K562 (cell line): Measurements from ENCODE around the gene HS6ST1. TPM values are rescaled to one million over a fixed set of nuclear protein-coding genes. Genes with fewer than 3 reads are reported as not detected.

Source experiments
- ATAC-seq: fragments of 200-7000 bp; cut with Tn5 transposase; 3 replicates; pipeline ENCODE4 v1.9.1; 2020; ENCODE audit warnings: moderate library complexity
- BruUV-seq: library from RNA; stranded (reverse); fragments of 400-500 nt; replicated peaks from 2 replicates; lab custom pipeline; 2021; lab: Mats Ljungman, UMichigan
- CTCF ChIA-PET: fragments of 300-600 bp; formaldehyde crosslinking; extraction: SDS; loops from one replicate; lab custom pipeline; 2021; ENCODE audit warnings: low intra/inter-chr PET ratio; lab: Yijun Ruan, JAX
- POLR2A ChIA-PET: fragments of 300-600, 350-650 bp; sonication (Branson Sonifier 250); formaldehyde crosslinking; extraction: SDS; loops from one replicate; lab custom pipeline; 2021; ENCODE audit warnings: antibody characterized with exemption, inconsistent platforms; lab: Yijun Ruan, JAX
- DNase-seq, 4 experiments: peaks; one replicate each; pipeline versions ENCODE4 v3.0.0 to v3.0.0-alpha.2; 2011 to 2018; ENCODE audit warnings: low spot score in 3 of 4, mixed read lengths in 3 of 4; ENCODE audit errors: extremely low read depth in 1 of 4
- FAIRE-seq: peaks from 2 replicates; lab custom pipeline; 2011; peaks lifted over from hg19 to GRCh38; lab: Jason Lieb, UNC
- H2AFZ ChIP-seq: 2 replicates; pipeline ENCODE4 v1.6.0; 2011; ENCODE audit warnings: low read depth, low read length, control low read depth, inconsistent platforms
- H3K27ac ChIP-seq: fragments of 200-600 bp; 3 replicates; pipeline ENCODE4 v1.8.0; 2011; ENCODE audit warnings: low read depth, mild to moderate bottlenecking, control low read depth, inconsistent platforms, low read length, moderate library complexity, mixed read lengths; ENCODE audit errors: extremely low read depth
- H3K27me3 ChIP-seq, 2 experiments: fragments of 300-600 bp in 1 of 2; 2 replicates in 1 of 2; 3 replicates in 1 of 2; pipeline versions ENCODE4 v1.6.0 to v1.8.0; 2011; ENCODE audit warnings: inconsistent platforms in 2 of 2, low read length in 2 of 2, mild to moderate bottlenecking in 1 of 2, mixed read lengths in 1 of 2, moderate library complexity in 1 of 2; ENCODE audit not compliant: control insufficient read depth in 2 of 2, insufficient read depth in 2 of 2
- H3K36me3 ChIP-seq: fragments of 300-600 bp; 3 replicates; pipeline ENCODE4 v1.8.0; 2011; ENCODE audit warnings: mild to moderate bottlenecking, low read length, inconsistent platforms; ENCODE audit not compliant: control insufficient read depth, insufficient read depth
- H3K4me1 ChIP-seq, 2 experiments: fragments of 200-600 bp in 1 of 2; replicated peaks in 1 of 2; 2 replicates in 1 of 2; 3 replicates in 1 of 2; pipeline versions ENCODE4 v1.5.1 to v1.8.0; 2011; ENCODE audit warnings: inconsistent platforms in 2 of 2, low read length in 2 of 2, mild to moderate bottlenecking in 1 of 2, mixed read lengths in 1 of 2, moderate library complexity in 1 of 2; ENCODE audit not compliant: control insufficient read depth in 2 of 2, insufficient read depth in 2 of 2
- H3K4me2 ChIP-seq: 2 replicates; pipeline ENCODE4 v1.6.1; 2011; ENCODE audit warnings: low read length, control low read depth, inconsistent platforms, mixed read lengths; ENCODE audit not compliant: insufficient read depth
- H3K4me3 ChIP-seq: fragments of 200-600 bp; sonication (generic), shearing (Covaris generic); 2 replicates; pipeline ENCODE4 v1.5.1; 2016; ENCODE audit warnings: control low read depth, inconsistent platforms
- H3K79me2 ChIP-seq: fragments of 200-600 bp; 3 replicates; pipeline ENCODE4 v1.8.0; 2011; ENCODE audit warnings: low read length, inconsistent platforms; ENCODE audit not compliant: control insufficient read depth, insufficient read depth
- H3K9ac ChIP-seq, 2 experiments: 2 replicates each; pipeline versions ENCODE4 v1.6.0 to v1.6.1; 2011; ENCODE audit warnings: low read depth in 2 of 2, low read length in 2 of 2, control low read depth in 1 of 2, inconsistent platforms in 1 of 2, mild to moderate bottlenecking in 1 of 2, mixed read lengths in 1 of 2; ENCODE audit not compliant: insufficient read depth in 1 of 2
- H3K9me1 ChIP-seq: one replicate; pipeline ENCODE4 v1.6.0; 2011; ENCODE audit warnings: inconsistent platforms, mild to moderate bottlenecking, low read length, moderate library complexity; ENCODE audit not compliant: control insufficient read depth, insufficient read depth
- H3K9me3 ChIP-seq: replicated peaks from 2 replicates; pipeline ENCODE4 v1.5.1; 2011; ENCODE audit warnings: low read depth, low read length, inconsistent platforms; ENCODE audit not compliant: control insufficient read depth, insufficient read depth
- H4K20me1 ChIP-seq: replicated peaks from 2 replicates; pipeline ENCODE4 v1.6.1; 2011; ENCODE audit warnings: low read length, inconsistent platforms, mixed read lengths; ENCODE audit not compliant: control insufficient read depth, insufficient read depth
- ARHGAP35 ChIP-seq: fragments of 450-650 bp; IDR thresholded peaks from 2 replicates; pipeline ENCODE4 v1.6.1; 2018; ENCODE audit not compliant: partially characterized antibody
- FOS ChIP-seq: IDR thresholded peaks from 3 replicates; pipeline ENCODE4 v1.6.1; 2011; ENCODE audit not compliant: insufficient read length; ENCODE audit errors: extremely low read depth
- GTF2A2 ChIP-seq: IDR thresholded peaks from 2 replicates; pipeline ENCODE4 v1.6.1; 2016; ENCODE audit warnings: mild to moderate bottlenecking, missing genetic modification characterization, missing compliant biosample characterization
- GTF2F1 ChIP-seq: IDR thresholded peaks from 2 replicates; pipeline ENCODE4 v1.6.1; 2011; ENCODE audit warnings: low read depth, low read length, improper control_type of control experiment
- HMG20B ChIP-seq: fragments of 250-450 bp; sonication (Bioruptor Pico); IDR thresholded peaks from 2 replicates; pipeline ENCODE4 v1.5.0; 2021; ENCODE audit warnings: mild to moderate bottlenecking
- MAFG ChIP-seq: fragments of 450-650 bp; conservative IDR thresholded peaks from 2 replicates; pipeline ENCODE4 v1.6.1; 2016; ENCODE audit warnings: missing genetic modification characterization, missing compliant biosample characterization
- NEUROD1 ChIP-seq: fragments of 150-350 bp; IDR thresholded peaks from 2 replicates; pipeline ENCODE4 v1.6.1; 2014; ENCODE audit warnings: borderline replicate concordance, low read length, low read depth; ENCODE audit not compliant: partially characterized antibody
- NFIX ChIP-seq: fragments of 250-450 bp; sonication (Bioruptor Pico); IDR thresholded peaks from 2 replicates; pipeline ENCODE4 v1.4.0; 2020; ENCODE audit warnings: low read depth, mild to moderate bottlenecking, moderate library complexity
- ZFP30 ChIP-seq: fragments of 250-450 bp; sonication (Bioruptor Pico); IDR thresholded peaks from 2 replicates; pipeline ENCODE4 v1.8.0; 2022; ENCODE audit warnings: moderate library complexity, mild to moderate bottlenecking, inconsistent platforms, borderline replicate concordance
- ZSCAN29 ChIP-seq: fragments of 450-650 bp; IDR thresholded peaks from 2 replicates; pipeline ENCODE4 v1.6.1; 2017
- WGBS: fragments of 100-300 bp; shearing (Covaris generic); methylation state at CpG from one replicate; pipeline ENCODE4 v1.1.6; 2016; ENCODE audit warnings: low coverage, mixed read lengths; ENCODE audit not compliant: insufficient coverage; ENCODE audit errors: missing lambda C conversion rate; 5-methylcytosine and 5-hydroxymethylcytosine counted together
- in situ Hi-C: fragments of 300-500 bp; cut with MboI; formaldehyde crosslinking; loops from 4 replicates; pipeline ENCODE4 v1.15.0; 2018; ENCODE audit warnings: inconsistent platforms, mixed read lengths
- intact Hi-C: fragments of 100-400 bp; cut with micrococcal nuclease; formaldehyde crosslinking; loops from 2 replicates; pipeline ENCODE4 v1.14.2; 2022
- polyA plus RNA-seq, 8 experiments: library from polyadenylated mRNA; depleted of rRNA in 4 of 8; stranded (reverse) in 5 of 8; unstranded in 3 of 8; fragments of >200 nt; fragmentation: Nextera tagmentation in 2 of 8; fragmentation: Illumina TruSeq in 1 of 8; extraction: Ambion mirVana in 2 of 8; extraction: Trizol in 1 of 8; gene quantifications; 2 replicates each; pipeline versions ENCODE4 v1.2.1 to v1.2.3, GENCODE V29; 2011 to 2014; ENCODE audit warnings: inconsistent platforms in 1 of 8, missing spikeins in 1 of 8
- total RNA-seq, 7 experiments: library from RNA; depleted of rRNA in 6 of 7; stranded (reverse); fragments of >200 nt in 6 of 7; fragmentation: Illumina TruSeq in 2 of 7; extraction: Trizol in 2 of 7; gene quantifications; 2 replicates each; pipeline versions ENCODE4 v1.2.1 to v1.2.3, GENCODE V29; 2011 to 2021; ENCODE audit warnings: low replicate concordance in 1 of 7
- TF ChIP-seq, protein P1 (sequence below): fragments of 250-450 bp; sonication (Bioruptor Pico); IDR thresholded peaks from 2 replicates; pipeline ENCODE4 v1.5.0; 2021; ENCODE audit warnings: mild to moderate bottlenecking, borderline replicate concordance
- TF ChIP-seq, protein P2 (sequence below): fragments of 250-450 bp; sonication (Bioruptor Pico); IDR thresholded peaks from 2 replicates; pipeline ENCODE4 v1.5.0; 2022; ENCODE audit warnings: mild to moderate bottlenecking
- TF ChIP-seq, protein P3 (sequence below), 2 experiments: IDR thresholded peaks; 2 replicates each; pipeline ENCODE4 v1.6.1; 2012; ENCODE audit warnings: improper control_type of control experiment in 2 of 2, low read depth in 2 of 2, low read length in 2 of 2, borderline replicate concordance in 1 of 2

Gene HS6ST1
- total and polyA plus RNA-seq, 9 of the 15 experiments (the other 6 are each of a cell fraction or from before 2014, with no cell fraction given): 0.06 to 7.4 (median 3.8) TPM

DNA sequence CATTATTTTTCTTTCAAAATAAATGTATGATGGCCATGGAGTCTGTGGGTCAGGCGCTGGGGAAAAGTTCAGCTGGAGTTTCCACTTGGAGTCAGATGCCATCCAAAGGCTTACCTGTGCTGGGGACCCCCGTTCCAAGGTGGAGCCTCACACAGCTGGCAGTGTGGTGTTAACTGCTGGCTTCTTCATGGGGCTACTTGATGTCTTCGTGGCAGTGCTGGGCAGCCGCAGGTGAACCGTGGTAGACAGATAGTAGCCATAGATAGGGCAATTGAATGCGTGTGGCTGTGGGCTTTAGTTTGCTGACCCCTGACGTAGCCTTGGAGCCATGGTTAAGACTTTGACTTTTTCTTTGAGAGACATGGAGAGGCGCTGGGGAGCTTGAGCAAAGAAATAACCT, 83.1 kb downstream of the HS6ST1 start:
- CTCF ChIA-PET: no interaction called here
- POLR2A ChIA-PET: no interaction called here
- no peaks in the 10 kb centered on the region for H4K20me1 ChIP-seq
- DNase-seq (no peak), FAIRE-seq (no peak), ATAC-seq (no peak)
- no peak overlapping the region for H2AFZ ChIP-seq
- no peaks in the 10 kb centered on the region for H3K9me1 ChIP-seq
- no peaks in the 10 kb centered on the region; the same call in 1 of the 2 replicates for H3K9me3 ChIP-seq
- no peaks in the 10 kb centered on the region for H3K36me3 ChIP-seq
- WGBS: 6% methylated on average over 8 of the region's 8 CpGs
- H3K9ac ChIP-seq: no peak overlapping the region
- TF ChIP-seq HMG20B (no peak), NEUROD1 (no peak), ARHGAP35 (no peak), ZSCAN29 (no peak), NFIX (CRISPR knock-in tag) (no peak), FOS (no peak), MAFG (tag) (no peak), GTF2A2 (tag) (no peak), ZFP30 (no peak), GTF2F1 (no peak)
- TF ChIP-seq, protein P1, sequence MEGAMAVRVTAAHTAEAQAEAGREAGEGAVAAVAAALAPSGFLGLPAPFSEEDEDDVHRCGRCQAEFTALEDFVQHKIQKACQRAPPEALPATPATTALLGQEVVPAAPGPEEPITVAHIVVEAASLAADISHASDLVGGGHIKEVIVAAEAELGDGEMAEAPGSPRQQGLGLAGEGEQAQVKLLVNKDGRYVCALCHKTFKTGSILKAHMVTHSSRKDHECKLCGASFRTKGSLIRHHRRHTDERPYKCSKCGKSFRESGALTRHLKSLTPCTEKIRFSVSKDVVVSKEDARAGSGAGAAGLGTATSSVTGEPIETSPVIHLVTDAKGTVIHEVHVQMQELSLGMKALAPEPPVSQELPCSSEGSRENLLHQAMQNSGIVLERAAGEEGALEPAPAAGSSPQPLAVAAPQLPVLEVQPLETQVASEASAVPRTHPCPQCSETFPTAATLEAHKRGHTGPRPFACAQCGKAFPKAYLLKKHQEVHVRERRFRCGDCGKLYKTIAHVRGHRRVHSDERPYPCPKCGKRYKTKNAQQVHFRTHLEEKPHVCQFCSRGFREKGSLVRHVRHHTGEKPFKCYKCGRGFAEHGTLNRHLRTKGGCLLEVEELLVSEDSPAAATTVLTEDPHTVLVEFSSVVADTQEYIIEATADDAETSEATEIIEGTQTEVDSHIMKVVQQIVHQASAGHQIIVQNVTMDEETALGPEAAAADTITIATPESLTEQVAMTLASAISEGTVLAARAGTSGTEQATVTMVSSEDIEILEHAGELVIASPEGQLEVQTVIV (CRISPR knock-in tag): no peak
- TF ChIP-seq, protein P2, sequence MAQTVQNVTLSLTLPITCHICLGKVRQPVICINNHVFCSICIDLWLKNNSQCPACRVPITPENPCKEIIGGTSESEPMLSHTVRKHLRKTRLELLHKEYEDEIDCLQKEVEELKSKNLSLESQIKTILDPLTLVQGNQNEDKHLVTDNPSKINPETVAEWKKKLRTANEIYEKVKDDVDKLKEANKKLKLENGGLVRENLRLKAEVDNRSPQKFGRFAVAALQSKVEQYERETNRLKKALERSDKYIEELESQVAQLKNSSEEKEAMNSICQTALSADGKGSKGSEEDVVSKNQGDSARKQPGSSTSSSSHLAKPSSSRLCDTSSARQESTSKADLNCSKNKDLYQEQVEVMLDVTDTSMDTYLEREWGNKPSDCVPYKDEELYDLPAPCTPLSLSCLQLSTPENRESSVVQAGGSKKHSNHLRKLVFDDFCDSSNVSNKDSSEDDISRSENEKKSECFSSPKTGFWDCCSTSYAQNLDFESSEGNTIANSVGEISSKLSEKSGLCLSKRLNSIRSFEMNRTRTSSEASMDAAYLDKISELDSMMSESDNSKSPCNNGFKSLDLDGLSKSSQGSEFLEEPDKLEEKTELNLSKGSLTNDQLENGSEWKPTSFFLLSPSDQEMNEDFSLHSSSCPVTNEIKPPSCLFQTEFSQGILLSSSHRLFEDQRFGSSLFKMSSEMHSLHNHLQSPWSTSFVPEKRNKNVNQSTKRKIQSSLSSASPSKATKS: no peak
- TF ChIP-seq, protein P3, sequence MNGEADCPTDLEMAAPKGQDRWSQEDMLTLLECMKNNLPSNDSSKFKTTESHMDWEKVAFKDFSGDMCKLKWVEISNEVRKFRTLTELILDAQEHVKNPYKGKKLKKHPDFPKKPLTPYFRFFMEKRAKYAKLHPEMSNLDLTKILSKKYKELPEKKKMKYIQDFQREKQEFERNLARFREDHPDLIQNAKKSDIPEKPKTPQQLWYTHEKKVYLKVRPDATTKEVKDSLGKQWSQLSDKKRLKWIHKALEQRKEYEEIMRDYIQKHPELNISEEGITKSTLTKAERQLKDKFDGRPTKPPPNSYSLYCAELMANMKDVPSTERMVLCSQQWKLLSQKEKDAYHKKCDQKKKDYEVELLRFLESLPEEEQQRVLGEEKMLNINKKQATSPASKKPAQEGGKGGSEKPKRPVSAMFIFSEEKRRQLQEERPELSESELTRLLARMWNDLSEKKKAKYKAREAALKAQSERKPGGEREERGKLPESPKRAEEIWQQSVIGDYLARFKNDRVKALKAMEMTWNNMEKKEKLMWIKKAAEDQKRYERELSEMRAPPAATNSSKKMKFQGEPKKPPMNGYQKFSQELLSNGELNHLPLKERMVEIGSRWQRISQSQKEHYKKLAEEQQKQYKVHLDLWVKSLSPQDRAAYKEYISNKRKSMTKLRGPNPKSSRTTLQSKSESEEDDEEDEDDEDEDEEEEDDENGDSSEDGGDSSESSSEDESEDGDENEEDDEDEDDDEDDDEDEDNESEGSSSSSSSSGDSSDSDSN (IDR thresholded peaks at IDR 0.05; ENCODE audit: borderline replicate concordance in 1 of 2, low read depth in 2 of 2, low read length in 2 of 2): no peak
- H3K4me2 ChIP-seq: no peak overlapping the region
- no peak overlapping the region for H3K27ac ChIP-seq
- H3K4me3 ChIP-seq: no peak overlapping the region
- H3K79me2 ChIP-seq: no peaks in the 10 kb centered on the region
- peaks cover 7 to 45% of the 10 kb centered on the region in 2 experiments; a peak in 3 of 5 replicates for H3K27me3 ChIP-seq
- intact Hi-C loops: no loop called here
- peaks cover 0 to 17% of the 10 kb centered on the region in 2 experiments; a peak in 2 of 5 replicates for H3K4me1 ChIP-seq
- BruUV-seq: no TSS peak
- in situ Hi-C loops: loop anchor here (10.0 kb wide), 1 partner anchor 171 kb away; no protein-coding TSS in a partner anchor
